ENCODE results near the gene CLCN4.

GRCh38 chrX:10110316-10110935 lies 46.3 kb upstream of the CLCN4 start:
- TF ChIP-seq ATF2 (tag by site-specific recombination; IDR thresholded peaks at IDR 0.05; ENCODE audit: low read depth) (no peak), ZBTB11 (tag by site-specific recombination; conservative IDR thresholded peaks at IDR 0.05; ENCODE audit: low read depth) (no peak), ZNF514 (tag by site-specific recombination; IDR thresholded peaks at IDR 0.05) (no peak), IKZF3 (tag by site-specific recombination; IDR thresholded peaks at IDR 0.05) (no peak), YY1 (tag by site-specific recombination; IDR thresholded peaks at IDR 0.05) (no peak)

Measured in HEK293 (cell line).